ELF-1 (cell line): ENCODE results near the gene LIN37.
"Not testable (repeated sequence)": the region's sequence is repeated elsewhere in the genome, so short reads cannot be mapped to it uniquely, and the experiment has no call there.

Source experiments
- DNase-seq: peaks from one replicate; pipeline ENCODE4 v3.0.0-alpha.2; 2016; ENCODE audit warnings: low read depth, low spot score

LIN37 gene

DNA sequence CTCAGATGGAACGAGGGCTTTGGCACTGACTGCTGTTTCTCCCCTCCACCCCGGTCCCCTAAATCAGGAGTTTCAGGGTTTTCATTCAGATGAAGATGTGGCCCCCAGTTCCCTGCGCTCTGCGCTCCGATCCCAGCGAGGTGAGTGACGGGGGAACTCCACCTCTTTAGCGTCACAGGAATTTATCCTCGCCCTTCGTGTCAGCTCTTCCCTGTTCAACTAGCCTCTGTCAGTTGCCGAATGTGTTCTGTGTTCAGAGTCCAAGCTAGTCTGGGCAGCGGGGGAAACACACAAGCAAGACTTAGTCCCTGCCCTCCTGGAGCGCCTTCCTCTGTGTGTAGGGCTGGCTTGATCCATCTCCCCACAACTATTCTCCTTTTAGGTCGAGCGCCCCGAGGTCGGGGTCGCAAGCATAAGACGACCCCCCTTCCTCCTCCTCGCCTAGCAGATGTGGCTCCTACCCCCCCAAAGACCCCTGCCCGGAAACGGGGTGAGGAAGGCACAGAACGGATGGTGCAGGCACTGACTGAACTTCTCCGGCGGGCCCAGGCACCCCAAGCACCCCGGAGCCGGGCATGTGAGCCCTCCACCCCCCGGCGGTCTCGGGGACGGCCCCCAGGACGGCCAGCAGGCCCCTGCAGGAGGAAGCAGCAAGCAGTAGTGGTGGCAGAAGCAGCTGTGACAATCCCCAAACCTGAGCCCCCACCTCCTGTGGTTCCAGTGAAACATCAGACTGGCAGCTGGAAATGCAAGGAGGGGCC, 28.8 kb upstream of the LIN37 start:
- DNase-seq, result no peak

DNA sequence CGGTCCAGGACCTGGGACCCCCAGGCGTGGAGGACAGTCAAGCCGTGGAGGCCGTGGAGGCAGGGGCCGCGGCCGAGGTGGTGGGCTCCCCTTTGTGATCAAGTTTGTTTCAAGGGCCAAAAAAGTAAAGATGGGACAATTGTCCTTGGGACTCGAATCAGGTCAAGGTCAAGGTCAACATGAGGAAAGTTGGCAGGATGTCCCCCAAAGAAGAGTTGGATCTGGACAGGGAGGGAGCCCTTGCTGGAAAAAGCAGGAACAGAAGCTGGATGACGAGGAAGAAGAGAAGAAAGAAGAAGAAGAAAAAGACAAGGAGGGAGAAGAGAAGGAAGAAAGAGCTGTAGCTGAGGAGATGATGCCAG, 28.2 kb upstream of the LIN37 start:
- DNase-seq, result no peak

DNA sequence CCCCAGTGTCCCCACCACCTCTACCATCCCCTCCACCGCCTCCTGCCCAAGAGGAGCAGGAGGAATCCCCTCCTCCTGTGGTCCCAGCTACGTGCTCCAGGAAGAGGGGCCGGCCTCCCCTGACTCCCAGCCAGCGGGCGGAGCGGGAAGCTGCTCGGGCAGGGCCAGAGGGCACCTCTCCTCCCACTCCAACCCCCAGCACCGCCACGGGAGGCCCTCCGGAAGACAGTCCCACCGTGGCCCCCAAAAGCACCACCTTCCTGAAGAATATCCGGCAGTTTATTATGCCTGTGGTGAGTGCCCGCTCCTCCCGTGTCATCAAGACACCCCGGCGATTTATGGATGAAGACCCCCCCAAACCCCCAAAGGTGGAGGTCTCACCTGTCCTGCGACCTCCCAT, 27.7 kb upstream of the LIN37 start:
- DNase-seq, result no peak

DNA sequence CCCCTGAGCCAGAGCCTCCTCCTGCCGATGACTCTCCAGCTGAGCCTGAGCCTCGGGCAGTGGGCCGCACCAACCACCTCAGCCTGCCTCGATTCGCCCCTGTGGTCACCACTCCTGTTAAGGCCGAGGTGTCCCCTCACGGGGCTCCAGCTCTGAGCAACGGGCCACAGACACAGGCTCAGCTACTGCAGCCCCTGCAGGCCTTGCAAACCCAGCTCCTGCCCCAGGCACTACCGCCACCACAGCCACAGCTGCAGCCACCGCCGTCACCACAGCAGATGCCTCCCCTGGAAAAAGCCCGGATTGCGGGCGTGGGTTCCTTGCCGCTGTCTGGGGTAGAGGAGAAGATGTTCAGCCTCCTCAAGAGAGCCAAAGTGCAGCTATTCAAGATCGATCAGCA, 27.0 kb upstream of the LIN37 start:
- DNase-seq, result no peak

DNA sequence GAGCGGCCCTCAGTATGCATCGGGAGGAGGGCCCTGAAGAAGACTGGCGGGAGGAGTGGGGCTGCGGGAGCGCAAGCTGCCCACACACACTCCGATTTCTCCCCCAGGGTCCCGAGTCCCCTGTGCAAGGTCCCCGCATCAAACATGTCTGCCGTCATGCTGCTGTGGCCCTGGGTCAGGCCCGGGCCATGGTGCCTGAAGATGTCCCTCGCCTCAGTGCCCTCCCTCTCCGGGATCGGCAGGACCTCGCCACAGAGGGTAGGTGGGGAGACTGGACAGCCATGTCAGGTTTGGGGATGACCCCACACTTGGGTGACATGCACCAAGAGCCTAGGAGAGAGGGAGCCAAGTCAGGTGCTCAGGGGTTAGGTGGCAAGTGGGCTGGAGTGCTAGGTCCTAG, 25.9 kb upstream of the LIN37 start:
- DNase-seq, result no peak

DNA sequence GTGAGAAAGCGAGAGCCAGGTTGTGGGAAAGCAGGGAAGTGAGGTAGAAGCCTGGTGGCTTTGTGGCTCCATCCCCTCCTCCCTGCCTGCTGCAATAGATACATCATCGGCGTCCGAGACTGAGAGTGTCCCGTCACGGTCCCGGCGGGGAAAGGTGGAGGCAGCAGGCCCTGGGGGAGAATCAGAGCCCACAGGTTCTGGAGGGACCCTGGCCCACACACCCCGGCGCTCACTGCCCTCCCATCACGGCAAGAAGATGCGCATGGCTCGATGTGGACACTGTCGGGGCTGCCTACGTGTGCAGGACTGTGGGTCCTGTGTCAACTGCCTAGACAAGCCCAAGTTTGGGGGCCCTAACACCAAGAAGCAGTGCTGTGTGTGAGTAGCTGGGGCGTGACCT, 25.5 kb upstream of the LIN37 start:
- DNase-seq, result no peak

DNA sequence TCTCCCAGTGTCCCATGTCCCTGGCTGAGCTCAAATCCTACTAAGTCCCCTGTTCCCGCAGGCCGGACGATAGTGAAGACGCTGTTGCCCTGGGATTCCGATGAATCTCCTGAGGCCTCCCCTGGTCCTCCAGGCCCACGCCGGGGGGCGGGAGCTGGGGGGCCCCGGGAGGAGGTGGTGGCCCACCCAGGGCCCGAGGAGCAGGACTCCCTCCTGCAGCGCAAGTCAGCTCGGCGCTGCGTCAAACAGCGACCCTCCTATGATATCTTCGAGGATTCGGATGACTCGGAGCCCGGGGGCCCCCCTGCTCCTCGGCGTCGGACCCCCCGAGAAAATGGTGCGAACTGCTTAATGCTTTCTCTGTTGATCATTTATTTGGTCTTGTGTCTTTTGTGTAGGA, 24.7 kb upstream of the LIN37 start:
- DNase-seq, result no peak

DNA sequence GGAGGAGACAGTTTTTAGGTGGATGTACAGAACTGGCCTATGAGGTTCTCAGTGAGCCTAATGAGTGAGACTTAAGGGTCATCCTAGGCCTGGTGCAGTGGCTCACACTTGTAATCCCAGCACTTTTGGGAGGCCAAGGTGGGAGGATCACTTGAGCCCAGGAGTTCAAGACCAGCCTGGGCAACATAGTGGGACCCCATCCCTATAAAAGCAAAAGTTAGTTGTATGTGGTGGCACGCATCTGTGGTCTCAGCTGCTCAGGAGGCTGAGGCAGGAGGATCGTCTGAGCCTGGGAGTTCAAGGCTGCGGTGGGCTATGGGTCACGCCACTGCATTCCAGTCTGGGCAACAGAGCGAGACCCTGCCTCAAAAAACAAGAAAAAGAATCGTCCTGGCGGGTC, 24.2 kb upstream of the LIN37 start:
- DNase-seq, result not testable (repeated sequence)

DNA sequence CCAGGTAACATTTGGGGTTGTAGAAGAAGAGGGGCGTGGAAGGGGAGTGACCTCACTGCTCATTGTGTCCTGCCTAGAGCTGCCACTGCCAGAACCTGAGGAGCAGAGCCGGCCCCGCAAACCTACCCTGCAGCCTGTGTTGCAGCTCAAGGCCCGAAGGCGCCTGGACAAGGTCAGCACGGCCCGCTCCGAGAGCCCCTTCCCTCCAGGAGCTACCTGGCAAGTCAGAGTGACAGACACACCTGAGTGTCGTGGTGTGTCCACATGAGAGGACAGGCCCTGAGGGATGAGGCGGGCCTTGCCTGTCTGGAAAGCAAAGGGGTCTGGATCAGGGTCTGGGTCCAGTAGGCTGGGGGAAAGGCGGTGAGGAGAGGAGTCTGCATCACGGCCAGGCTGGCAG, 23.8 kb upstream of the LIN37 start:
- no peak for DNase-seq

DNA sequence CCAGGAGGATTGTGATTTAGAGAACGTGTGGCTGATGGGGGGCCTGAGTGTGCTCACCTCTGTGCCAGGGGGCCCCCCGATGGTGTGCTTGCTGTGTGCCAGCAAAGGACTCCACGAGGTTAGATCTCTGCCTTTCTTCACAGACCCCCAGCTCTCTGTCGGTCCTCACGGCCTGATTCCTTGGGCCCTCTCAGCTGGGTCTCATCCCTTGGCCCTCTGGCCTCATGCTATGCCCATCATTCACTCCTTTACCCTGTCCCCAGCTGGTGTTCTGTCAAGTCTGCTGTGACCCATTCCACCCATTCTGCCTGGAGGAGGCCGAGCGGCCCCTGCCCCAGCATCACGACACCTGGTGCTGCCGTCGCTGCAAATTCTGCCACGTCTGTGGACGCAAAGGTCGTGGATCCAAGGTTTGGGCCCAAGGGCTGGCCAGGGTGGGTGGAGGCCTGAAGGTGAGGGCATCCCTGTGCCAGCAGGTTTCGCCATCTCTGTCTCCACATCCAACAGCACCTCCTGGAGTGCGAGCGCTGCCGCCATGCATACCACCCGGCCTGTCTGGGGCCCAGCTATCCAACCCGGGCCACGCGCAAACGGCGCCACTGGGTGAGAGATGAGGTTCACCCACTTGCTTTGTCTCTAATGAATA, 23.0 kb upstream of the LIN37 start:
- DNase-seq, result no peak

DNA sequence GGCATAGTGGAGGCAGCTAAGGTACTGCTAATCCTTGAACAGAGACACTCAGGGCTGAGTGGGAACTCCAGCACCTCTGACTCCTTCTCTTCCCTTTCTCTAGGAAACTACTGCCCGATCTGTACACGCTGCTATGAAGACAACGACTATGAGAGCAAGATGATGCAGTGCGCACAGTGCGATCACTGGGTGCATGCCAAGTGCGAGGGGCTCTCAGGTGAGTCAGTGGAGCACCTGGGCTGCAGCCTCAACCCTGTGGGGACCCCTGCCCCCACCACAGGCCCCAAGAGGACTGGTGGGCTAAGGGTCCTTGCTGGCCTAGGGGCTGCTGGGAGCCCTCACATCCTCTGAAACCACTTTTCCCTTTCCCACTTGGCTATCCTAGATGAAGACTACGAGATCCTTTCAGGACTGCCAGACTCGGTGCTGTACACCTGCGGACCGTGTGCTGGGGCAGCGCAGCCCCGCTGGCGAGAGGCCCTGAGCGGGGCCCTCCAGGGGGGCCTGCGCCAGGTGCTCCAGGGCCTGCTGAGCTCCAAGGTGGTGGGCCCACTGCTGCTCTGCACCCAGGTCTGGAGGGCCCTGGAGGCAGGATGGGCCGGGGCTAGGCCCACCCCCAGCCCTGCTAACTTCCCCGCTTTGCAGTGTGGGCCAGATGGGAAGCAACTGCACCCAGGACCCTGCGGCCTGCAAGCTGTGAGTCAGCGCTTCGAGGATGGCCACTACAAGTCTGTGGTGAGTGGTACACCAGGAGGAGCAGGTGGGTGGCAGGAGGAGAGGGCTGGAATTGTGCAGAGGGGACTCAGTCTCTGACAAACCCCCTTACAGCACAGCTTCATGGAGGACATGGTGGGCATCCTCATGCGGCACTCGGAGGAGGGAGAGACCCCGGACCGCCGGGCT, 21.1 kb upstream of the LIN37 start:
- DNase-seq, result no peak

DNA sequence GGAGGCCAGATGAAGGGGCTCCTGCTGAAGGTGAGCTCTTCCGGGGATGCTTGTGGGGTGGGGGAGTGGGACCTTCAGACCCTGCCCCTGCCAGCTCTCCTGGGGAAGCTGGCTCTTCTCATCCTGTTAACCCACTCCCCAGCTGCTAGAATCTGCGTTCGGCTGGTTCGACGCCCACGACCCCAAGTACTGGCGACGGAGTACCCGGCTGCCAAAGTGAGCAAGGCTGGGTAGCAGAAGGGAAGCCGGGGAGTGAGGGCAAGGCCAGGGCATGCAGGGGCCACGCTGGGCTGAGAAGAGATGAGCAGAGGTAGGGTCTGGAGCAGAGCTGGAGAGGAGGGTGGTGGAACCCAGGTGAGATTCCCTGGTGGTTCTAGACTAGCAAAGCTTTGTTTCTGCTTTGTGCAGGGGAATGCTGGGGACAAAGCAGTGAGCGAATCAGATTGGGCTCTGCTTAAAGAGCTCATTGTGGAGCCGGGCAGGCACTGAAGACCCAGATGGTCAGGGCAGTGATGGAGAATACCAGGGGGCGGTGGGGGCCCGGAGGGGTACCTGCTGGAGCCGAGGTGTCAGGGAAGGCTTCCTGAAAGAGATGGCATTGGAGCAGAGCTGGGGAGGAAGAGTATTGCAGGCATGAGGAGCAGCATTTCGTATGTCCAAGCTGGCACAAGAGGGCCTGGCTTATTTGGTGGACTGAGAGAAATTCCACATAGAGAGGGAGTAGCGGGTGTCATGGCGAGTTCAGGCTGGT, 20.2 kb upstream of the LIN37 start:
- DNase-seq, result no peak

DNA sequence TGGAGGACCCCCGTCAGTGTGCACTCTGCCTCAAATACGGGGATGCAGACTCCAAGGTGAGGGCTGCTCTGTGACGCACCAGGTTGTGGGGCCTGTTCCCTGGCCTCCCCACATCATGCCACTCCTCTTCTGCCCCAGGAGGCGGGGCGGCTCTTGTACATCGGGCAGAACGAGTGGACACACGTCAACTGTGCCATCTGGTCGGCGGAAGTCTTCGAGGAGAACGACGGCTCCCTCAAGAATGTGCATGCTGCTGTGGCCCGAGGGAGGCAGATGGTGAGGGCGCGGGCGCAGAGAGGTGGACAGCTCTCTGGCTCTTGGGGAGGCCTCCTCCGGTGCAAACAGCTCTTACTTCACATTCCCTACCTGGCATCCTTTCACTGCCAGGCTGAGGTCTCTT, 19.4 kb upstream of the LIN37 start:
- DNase-seq, result no peak

DNA sequence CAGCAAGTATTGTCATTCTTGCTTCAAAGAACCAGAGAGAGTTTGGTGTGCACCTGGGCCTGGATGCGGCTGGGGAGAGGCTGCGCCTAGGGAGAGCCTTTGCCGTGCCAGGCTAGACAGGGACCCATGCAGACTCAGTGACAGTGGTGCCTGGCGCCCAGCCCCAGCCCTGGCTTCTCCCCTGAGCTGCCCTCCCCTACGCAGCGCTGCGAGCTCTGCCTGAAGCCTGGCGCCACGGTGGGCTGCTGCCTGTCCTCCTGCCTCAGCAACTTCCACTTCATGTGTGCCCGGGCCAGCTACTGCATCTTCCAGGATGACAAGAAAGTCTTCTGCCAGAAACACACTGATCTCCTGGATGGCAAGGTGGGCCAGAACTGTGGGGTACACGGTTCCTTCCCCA, 18.6 kb upstream of the LIN37 start:
- no peak for DNase-seq

DNA sequence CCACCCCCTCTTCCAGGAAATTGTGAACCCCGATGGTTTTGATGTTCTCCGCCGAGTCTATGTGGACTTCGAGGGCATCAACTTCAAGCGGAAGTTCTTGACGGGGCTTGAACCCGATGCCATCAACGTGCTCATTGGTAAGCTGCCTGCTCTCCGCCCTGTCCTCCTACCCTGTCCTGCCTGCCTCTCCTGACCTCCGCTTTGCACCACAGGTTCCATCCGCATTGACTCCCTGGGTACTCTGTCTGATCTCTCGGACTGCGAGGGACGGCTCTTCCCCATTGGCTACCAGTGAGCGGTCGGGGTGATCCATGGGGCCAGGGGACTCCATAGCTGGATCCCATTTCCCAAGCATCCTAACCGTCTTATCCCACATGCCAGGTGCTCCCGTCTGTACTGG, 18.1 kb upstream of the LIN37 start:
- no peak for DNase-seq

DNA sequence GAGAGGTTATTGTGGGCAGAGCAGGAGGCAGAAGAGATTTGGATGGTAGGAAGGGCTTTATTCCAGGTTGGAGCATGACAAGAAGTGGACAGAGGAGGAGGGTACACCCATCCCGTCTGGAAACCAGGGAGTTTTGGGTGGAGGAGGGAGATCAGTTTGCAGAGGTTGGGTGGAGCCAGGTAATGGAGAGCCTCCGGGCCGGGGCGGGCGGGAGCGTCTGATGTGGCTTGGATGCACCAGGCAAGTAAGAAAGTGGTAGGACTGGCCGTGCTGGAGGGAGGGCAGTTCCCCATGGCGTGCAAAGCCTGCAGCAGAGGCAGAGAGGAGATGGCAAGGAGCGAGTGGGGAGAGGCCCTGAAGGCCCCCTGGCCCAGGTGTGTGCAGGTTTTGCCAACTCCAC, 17.0 kb upstream of the LIN37 start:
- DNase-seq, result no peak

DNA sequence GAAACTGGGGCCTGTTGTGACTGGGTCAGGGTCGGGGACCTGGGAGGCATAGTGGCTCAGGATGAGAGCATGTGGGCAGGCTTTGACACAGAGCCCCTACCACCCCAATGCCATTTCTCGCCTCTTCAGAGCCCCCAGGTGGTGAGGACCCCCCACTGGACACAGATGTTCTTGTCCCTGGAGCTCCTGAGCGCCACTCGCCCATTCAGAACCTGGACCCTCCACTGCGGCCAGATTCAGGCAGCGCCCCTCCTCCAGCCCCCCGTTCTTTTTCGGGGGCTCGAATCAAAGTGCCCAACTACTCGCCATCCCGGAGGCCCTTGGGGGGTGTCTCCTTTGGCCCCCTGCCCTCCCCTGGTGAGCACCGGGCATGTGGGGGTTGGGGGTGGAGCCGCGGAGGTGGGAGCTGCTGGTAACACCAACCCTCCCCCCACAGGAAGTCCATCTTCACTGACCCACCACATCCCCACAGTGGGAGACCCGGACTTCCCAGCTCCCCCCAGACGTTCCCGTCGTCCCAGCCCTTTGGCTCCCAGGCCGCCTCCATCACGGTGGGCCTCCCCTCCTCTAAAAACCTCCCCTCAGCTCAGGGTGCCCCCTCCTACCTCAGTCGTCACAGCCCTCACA, 16.5 kb upstream of the LIN37 start:
- no peak for DNase-seq

DNA sequence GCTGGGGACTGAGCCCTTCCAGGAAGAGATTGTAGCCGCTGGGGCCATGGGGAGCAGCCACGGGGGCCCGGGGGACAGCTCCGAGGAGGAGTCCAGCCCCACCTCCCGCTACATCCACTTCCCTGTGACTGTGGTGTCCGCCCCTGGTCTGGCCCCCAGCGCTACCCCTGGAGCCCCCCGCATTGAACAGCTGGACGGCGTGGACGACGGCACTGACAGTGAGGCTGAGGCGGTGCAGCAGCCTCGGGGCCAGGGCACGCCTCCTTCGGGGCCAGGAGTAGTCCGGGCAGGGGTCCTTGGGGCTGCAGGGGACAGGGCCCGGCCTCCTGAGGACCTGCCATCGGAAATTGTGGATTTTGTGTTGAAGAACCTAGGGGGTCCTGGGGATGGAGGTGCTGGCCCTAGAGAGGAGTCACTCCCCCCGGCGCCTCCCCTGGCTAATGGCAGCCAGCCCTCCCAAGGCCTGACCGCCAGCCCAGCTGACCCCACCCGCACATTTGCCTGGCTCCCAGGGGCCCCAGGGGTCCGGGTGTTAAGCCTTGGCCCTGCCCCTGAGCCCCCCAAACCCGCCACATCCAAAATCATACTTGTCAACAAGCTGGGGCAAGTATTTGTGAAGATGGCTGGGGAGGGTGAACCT, 15.7 kb upstream of the LIN37 start:
- DNase-seq, result no peak

DNA sequence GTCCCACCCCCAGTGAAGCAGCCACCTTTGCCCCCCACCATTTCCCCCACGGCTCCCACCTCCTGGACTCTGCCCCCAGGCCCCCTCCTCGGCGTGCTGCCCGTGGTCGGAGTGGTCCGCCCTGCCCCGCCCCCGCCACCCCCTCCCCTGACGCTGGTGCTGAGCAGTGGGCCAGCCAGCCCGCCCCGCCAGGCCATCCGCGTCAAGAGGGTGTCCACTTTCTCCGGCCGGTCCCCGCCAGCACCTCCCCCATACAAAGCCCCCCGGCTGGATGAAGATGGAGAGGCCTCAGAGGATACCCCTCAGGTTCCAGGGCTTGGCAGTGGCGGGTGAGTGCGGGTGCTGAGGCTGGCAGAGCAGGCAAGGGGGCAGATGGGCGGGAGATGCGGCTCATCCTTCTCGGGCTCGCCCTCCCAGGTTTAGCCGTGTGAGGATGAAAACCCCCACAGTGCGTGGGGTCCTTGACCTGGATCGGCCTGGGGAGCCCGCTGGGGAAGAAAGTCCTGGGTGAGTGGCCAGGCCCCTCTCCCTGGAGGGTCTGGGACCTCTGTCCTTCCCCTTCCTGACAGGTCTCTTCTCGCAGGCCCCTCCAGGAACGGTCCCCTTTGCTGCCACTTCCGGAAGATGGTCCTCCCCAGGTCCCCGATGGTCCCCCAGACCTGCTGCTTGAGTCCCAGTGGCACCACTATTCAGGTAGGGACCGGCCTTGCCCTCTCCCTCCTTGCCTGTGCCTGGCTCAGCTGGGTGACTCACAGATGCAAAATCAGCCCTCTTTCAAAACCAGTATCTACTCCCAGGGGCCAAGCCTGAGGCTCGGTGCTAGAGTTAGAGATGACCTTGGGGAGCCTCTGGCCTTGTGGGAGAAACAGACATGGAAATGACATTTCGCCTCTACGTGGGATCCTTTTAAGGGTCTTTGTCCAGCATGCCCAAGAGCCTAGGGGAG, 14.9 kb upstream of the LIN37 start:
- DNase-seq, result no peak

DNA sequence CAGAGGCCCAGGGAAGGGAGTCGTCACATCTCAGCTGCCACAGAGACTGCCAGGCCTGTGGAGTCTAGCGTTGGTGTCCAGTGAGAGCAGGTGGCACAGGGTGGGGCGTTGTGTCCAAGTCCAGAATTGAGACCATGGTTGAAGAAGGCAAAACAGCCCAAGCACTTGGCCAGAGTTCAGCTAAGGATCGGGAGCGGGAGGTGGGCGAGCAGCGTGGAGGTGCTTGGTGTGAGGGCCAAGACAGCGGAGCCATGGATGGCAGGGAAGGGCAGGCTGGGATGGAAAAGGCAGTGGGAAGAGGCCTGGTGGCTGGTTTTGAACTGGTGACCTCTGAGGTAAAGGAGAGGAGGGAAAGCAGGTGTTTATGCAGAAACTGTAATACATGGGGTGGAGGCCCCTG, 14.1 kb upstream of the LIN37 start:
- no peak for DNase-seq
